ENCODE measurements around the gene PARD3. TPM values are rescaled to one million over a fixed set of nuclear protein-coding genes. Genes with fewer than 3 reads are reported as not detected.

PARD3 gene
- total and polyA plus RNA-seq, 12 donors = 17.0 to 93.8 (median 47.3) TPM

- peak in 1 of 7 donors; percentile 28 for DNase-seq
- intact Hi-C loops (cut with DNase I) = no loop called here
- H3K4me3 ChIP-seq = no peak overlapping the region
Measured at GRCh38 chr10:34802692-34803091, 12.4 kb downstream of the PARD3 start.

GRCh38 chr10:34801097-34801733 lies 13.9 kb downstream of the PARD3 start:
- Histone ChIP-seq H3K4me3 (peak overlapping the region in 1 of 4 donors; percentile 14), H3K4me1 (replicated peaks in 1 of 2) (peaks cover 13 to 25% of the 10 kb centered on the region in 2 donors), H3K27me3 (no peaks in the 10 kb centered on the region), H3K27ac (peak overlapping the region in 3 of 5 donors; percentile 11 to 38 (median 28)), H3K9me3 (replicated peaks in 1 of 3) (no peaks in the 10 kb centered on the region), H3K36me3 (replicated peaks in 1 of 2) (no peaks in the 10 kb centered on the region)
- intact Hi-C loops (cut with DNase I) = no loop called here
- WGBS, 4 donors = 33 to 41% (median 39%) methylated on average over 7 of the region's 7 CpGs
- DNase-seq = peak in 4 of 7 donors; percentile 22 to 51 (median 34)
- no peak for TF ChIP-seq CTCF (IDR thresholded peaks at IDR 0.05)
- no peak for TF ChIP-seq POLR2A (IDR thresholded peaks at IDR 0.05)

More at GRCh38 chr10:34802692-34803091, 12.4 kb downstream of the PARD3 start:
- WGBS, 4 donors = 69 to 90% (median 85%) methylated on average over 3 to 5 of the region's 5 CpGs
- Histone ChIP-seq H3K9me3 (replicated peaks in 1 of 3) (no peaks in the 10 kb centered on the region), H3K4me1 (replicated peaks in 1 of 2) (peaks cover 13 to 25% of the 10 kb centered on the region in 2 donors), H3K36me3 (replicated peaks in 1 of 2) (no peaks in the 10 kb centered on the region), H3K27me3 (no peaks in the 10 kb centered on the region), H3K27ac (no peak overlapping the region)
- TF ChIP-seq POLR2A (IDR thresholded peaks at IDR 0.05) (no peak), CTCF (IDR thresholded peaks at IDR 0.05) (no peak)

GRCh38 chr10:34800624-34801023 lies 14.5 kb downstream of the PARD3 start:
- Histone ChIP-seq H3K4me3 (peak overlapping the region in 1 of 4 donors; percentile 14), H3K27me3 (no peaks in the 10 kb centered on the region), H3K36me3 (replicated peaks in 1 of 2) (no peaks in the 10 kb centered on the region), H3K4me1 (replicated peaks in 1 of 2) (peaks cover 13 to 25% of the 10 kb centered on the region in 2 donors), H3K9me3 (replicated peaks in 1 of 3) (no peaks in the 10 kb centered on the region), H3K27ac (peak overlapping the region in 2 of 5 donors; percentile 1 to 28)
- no peak for DNase-seq
- 13 to 37% (median 31%) methylated on average over 5 of the region's 5 CpGs for WGBS, 4 donors
- TF ChIP-seq CTCF (IDR thresholded peaks at IDR 0.05) (no peak), POLR2A (IDR thresholded peaks at IDR 0.05) (no peak)
- intact Hi-C loops (cut with DNase I) = no loop called here

GRCh38 chr10:34798654-34799053 lies 16.4 kb downstream of the PARD3 start:
- 88 to 95% (median 93%) methylated on average over 4 of the region's 4 CpGs for WGBS, 4 donors
- H3K36me3 ChIP-seq (replicated peaks in 1 of 2) = no peaks in the 10 kb centered on the region
- peak in 1 of 7 donors; percentile 24 for DNase-seq
- peaks cover 13 to 25% of the 10 kb centered on the region in 2 donors for H3K4me1 ChIP-seq (replicated peaks in 1 of 2)
- intact Hi-C loops (cut with DNase I) = loop anchor here in 1 of 2 donors (10.0 kb wide), 1 partner anchor 134 kb away; no protein-coding TSS in a partner anchor
- H3K9me3 ChIP-seq (replicated peaks in 1 of 3) = no peaks in the 10 kb centered on the region
- H3K27me3 ChIP-seq = no peaks in the 10 kb centered on the region
- H3K27ac ChIP-seq = no peak overlapping the region
- no peak for TF ChIP-seq POLR2A (IDR thresholded peaks at IDR 0.05)
- no peak for TF ChIP-seq CTCF (IDR thresholded peaks at IDR 0.05)
- no peak overlapping the region for H3K4me3 ChIP-seq
